OCI-LY1 (cell line): ENCODE data around the gene P2RY8.

ENCODE experiments used
- H2AFZ ChIP-seq: fragments of 200-600 bp; sonication (generic), shearing (Covaris generic); 2 replicates; pipeline ENCODE4 v1.6.0; 2014; ENCODE audit warnings: antibody characterized with exemption, mild to moderate bottlenecking, low read length
- H3F3A ChIP-seq: fragments of 200-600 bp; sonication (generic), shearing (Covaris generic); 2 replicates; pipeline ENCODE4 v1.6.0; 2014; ENCODE audit warnings: mild to moderate bottlenecking, antibody characterized with exemption, low read length, moderate library complexity; ENCODE audit not compliant: insufficient read depth
- H3K27ac ChIP-seq: fragments of 200-600 bp; sonication (generic); 2 replicates; pipeline ENCODE4 v1.5.1; 2014; ENCODE audit warnings: low read length, mixed run types, mild to moderate bottlenecking, low read depth; ENCODE audit not compliant: poor library complexity, severe bottlenecking
- H3K27me3 ChIP-seq: fragments of 200-600 bp; sonication (generic); 2 replicates; pipeline ENCODE4 v1.6.0; 2014; ENCODE audit warnings: antibody characterized with exemption, mild to moderate bottlenecking, low read length, moderate library complexity; ENCODE audit not compliant: insufficient read depth
- H3K36me3 ChIP-seq: fragments of 200-600 bp; sonication (generic); 2 replicates; pipeline ENCODE4 v1.6.1; 2014; ENCODE audit warnings: mild to moderate bottlenecking, antibody characterized with exemption, low read length, moderate library complexity, mixed read lengths; ENCODE audit not compliant: insufficient read depth
- H3K4me1 ChIP-seq: fragments of 200-600 bp; sonication (generic); 2 replicates; pipeline ENCODE4 v1.5.1; 2014; ENCODE audit warnings: mild to moderate bottlenecking, low read length, moderate library complexity; ENCODE audit not compliant: insufficient read depth, severe bottlenecking
- H3K4me2 ChIP-seq: fragments of 200-600 bp; sonication (generic), shearing (Covaris generic); 2 replicates; pipeline ENCODE4 v1.6.1; 2014; ENCODE audit warnings: low read length
- H3K4me3 ChIP-seq: fragments of 200-600 bp; sonication (generic); 2 replicates; pipeline ENCODE4 v1.5.1; 2014; ENCODE audit warnings: low read length, low read depth, mild to moderate bottlenecking, mixed read lengths; ENCODE audit not compliant: poor library complexity, severe bottlenecking
- H3K79me2 ChIP-seq: fragments of 200-600 bp; shearing (Covaris generic); 2 replicates; pipeline ENCODE4 v1.6.1; 2016; ENCODE audit warnings: mixed run types, low read length, mixed read lengths; ENCODE audit not compliant: insufficient read depth
- H3K9ac ChIP-seq: fragments of 200-600 bp; sonication (generic), shearing (Covaris generic); 2 replicates; pipeline ENCODE4 v1.6.1; 2014; ENCODE audit warnings: mild to moderate bottlenecking, low read length, mixed read lengths
- H3K9me2 ChIP-seq: fragments of 200-600 bp; sonication (generic), shearing (Covaris generic); 2 replicates; pipeline ENCODE4 v1.6.1; 2014; ENCODE audit warnings: low read depth, mild to moderate bottlenecking, low read length, mixed read lengths
- H3K9me3 ChIP-seq: fragments of 200-600 bp; shearing (Covaris generic); 2 replicates; pipeline ENCODE4 v1.6.1; 2014; ENCODE audit warnings: low read length, mixed read lengths
- H4K20me1 ChIP-seq: fragments of 200-600 bp; sonication (generic), shearing (Covaris generic); 2 replicates; pipeline ENCODE4 v1.6.0; 2016; ENCODE audit warnings: mild to moderate bottlenecking, low read length; ENCODE audit not compliant: insufficient read depth
- EZH2 ChIP-seq: fragments of 200-600 bp; sonication (generic), shearing (Covaris generic); IDR thresholded peaks from 2 replicates; pipeline ENCODE4 v1.8.0; 2017; ENCODE audit warnings: borderline replicate concordance, mixed run types, mild to moderate bottlenecking, antibody characterized with exemption, low read length, moderate library complexity, mixed read lengths
- TF ChIP-seq, protein P1 (sequence below): fragments of 200-600 bp; sonication (generic), shearing (Covaris generic); IDR thresholded peaks from 2 replicates; pipeline ENCODE4 v1.5.1; 2017; ENCODE audit warnings: mild to moderate bottlenecking, antibody characterized with exemption, low read length, moderate library complexity, mixed read lengths

Gene P2RY8

DNA sequence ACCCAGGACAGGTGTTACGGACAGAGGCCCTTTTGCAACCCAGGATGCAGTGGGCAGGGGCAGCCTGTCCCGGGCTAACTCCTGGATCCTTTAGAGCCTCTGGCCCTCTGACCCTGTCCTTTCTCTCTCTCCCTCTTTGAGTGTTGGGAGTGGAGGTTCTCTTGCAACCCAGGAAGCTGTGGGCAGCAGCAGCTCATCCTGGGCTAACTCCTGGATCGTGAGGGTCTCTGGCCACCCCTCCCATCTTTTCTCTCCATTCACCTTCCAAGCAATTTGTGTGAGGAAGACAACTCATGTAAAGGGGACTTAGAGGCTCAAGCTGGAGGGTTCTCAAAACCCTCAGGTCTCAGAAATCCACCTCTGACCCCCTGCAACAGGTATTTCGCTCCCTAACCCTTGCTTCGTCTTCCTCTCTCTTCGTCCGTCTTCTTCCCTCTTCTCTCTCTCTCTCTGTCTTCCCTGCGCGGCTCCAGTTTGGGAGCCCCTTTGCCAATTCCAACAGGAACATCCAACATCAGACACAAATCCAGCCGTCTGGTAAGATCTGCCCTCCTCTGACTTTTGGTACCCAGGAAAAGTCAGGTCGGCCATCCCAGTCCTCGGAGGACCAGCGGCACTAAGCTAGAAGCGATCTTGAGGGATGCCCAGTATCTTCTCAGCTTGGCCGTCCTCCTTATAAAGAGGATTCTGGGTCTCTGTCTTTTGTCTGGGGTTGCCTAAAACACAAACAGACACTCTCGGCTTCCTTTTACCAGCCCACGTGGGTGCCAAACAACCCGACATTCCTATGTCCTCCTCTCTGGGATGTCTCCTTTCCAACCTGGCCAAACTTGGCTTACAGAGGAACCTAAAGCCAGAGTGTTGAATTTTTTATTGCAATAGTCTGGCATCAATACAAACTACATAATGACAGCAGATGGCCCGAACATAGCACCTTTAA is 92.2 kb downstream of the P2RY8 start:
- no peaks in the 10 kb centered on the region for H3F3A ChIP-seq
- no peaks in the 10 kb centered on the region for H4K20me1 ChIP-seq
- H3K4me2 ChIP-seq: no peak overlapping the region
- H3K9me2 ChIP-seq: no peaks in the 10 kb centered on the region
- no peaks in the 10 kb centered on the region for H3K4me1 ChIP-seq
- H3K79me2 ChIP-seq: peaks cover 18% of the 10 kb centered on the region
- no peak overlapping the region for H3K27ac ChIP-seq
- no peak overlapping the region for H2AFZ ChIP-seq
- TF ChIP-seq, protein P1, sequence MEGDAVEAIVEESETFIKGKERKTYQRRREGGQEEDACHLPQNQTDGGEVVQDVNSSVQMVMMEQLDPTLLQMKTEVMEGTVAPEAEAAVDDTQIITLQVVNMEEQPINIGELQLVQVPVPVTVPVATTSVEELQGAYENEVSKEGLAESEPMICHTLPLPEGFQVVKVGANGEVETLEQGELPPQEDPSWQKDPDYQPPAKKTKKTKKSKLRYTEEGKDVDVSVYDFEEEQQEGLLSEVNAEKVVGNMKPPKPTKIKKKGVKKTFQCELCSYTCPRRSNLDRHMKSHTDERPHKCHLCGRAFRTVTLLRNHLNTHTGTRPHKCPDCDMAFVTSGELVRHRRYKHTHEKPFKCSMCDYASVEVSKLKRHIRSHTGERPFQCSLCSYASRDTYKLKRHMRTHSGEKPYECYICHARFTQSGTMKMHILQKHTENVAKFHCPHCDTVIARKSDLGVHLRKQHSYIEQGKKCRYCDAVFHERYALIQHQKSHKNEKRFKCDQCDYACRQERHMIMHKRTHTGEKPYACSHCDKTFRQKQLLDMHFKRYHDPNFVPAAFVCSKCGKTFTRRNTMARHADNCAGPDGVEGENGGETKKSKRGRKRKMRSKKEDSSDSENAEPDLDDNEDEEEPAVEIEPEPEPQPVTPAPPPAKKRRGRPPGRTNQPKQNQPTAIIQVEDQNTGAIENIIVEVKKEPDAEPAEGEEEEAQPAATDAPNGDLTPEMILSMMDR: no peak
- TF ChIP-seq EZH2: no peak
- H3K36me3 ChIP-seq: peaks cover 83% of the 10 kb centered on the region
- H3K4me3 ChIP-seq: no peak overlapping the region
- no peaks in the 10 kb centered on the region for H3K27me3 ChIP-seq
- H3K9me3 ChIP-seq: no peaks in the 10 kb centered on the region; the same call in 1 of the 2 replicates
- no peak overlapping the region for H3K9ac ChIP-seq

DNA sequence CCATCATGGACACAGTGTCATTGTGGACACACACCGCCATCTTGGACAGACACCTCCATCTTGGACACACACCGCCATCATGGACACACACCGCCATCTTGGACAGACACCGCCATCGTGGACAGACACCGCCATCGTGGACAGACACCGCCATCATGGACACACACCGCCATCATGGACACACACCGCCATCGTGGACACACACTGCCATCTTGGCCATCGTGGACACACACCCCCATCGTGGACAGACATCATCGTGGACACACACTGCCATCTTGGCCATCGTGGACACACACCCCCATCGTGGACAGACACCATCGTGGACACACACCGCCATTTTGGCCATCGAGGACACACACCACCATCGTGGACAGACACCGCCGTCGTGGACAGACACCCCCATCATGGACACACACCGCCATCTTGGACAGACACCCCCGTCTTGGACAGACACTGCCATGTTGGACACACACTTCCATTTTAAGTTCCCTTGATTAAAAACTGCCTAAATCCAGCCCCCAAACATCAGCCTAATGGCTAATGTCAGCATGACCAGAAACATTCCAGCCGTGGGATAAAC is 93.4 kb downstream of the P2RY8 start:
- no peak for TF ChIP-seq EZH2
- TF ChIP-seq, protein P1: no peak
- Histone ChIP-seq H3K9me2 (no peaks in the 10 kb centered on the region), H3K4me2 (no peak overlapping the region), H4K20me1 (no peaks in the 10 kb centered on the region), H3K9ac (no peak overlapping the region), H3K4me1 (no peaks in the 10 kb centered on the region), H3F3A (no peaks in the 10 kb centered on the region), H3K27ac (no peak overlapping the region), H3K4me3 (no peak overlapping the region), H2AFZ (no peak overlapping the region), H3K9me3 (no peaks in the 10 kb centered on the region; the same call in 1 of the 2 replicates), H3K27me3 (no peaks in the 10 kb centered on the region), H3K36me3 (peaks cover 83% of the 10 kb centered on the region), H3K79me2 (peaks cover 10% of the 10 kb centered on the region; the same call in 1 of the 2 replicates)

DNA sequence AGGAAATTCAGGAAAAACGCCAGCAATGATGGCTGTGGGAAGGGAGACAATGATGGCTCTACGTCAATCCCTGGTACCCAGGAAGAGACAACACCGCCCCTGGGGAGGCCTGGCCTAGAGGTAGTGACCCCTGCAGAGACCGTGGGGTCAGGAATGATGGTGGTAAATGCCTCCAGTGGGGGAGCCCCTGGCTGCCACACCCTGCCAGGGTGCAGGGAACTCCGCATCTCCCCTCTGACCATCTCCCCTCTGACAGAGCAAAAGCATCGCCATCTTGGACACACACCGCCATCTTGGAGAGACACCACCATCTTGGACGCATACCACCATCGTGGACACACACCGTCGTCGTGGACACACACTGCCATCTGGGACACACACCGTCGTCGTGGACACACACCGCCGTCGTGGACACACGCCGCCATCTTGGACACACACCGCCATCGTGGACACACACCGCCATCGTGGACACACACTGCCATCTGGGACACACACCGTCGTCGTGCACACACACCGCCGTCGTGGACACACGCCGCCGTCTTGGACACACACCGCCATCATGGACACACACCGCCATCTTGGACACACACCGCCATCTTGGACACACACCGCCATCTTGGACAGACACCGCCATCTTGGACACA is 94.1 kb downstream of the P2RY8 start:
- peaks cover 10% of the 10 kb centered on the region; the same call in 1 of the 2 replicates for H3K79me2 ChIP-seq
- H3K4me1 ChIP-seq: no peaks in the 10 kb centered on the region
- no peak overlapping the region for H2AFZ ChIP-seq

More for the DNA sequence above, 94.1 kb downstream of the P2RY8 start:
- no peaks in the 10 kb centered on the region for H3K9me2 ChIP-seq
- H3K9ac ChIP-seq: no peak overlapping the region
- no peaks in the 10 kb centered on the region for H3K27me3 ChIP-seq
- TF ChIP-seq, protein P1: no peak
- no peak for TF ChIP-seq EZH2
- H4K20me1 ChIP-seq: no peaks in the 10 kb centered on the region
- H3K4me2 ChIP-seq: no peak overlapping the region
- no peaks in the 10 kb centered on the region; the same call in 1 of the 2 replicates for H3K9me3 ChIP-seq
- H3F3A ChIP-seq: no peaks in the 10 kb centered on the region
- H3K27ac ChIP-seq: no peak overlapping the region
- H3K4me3 ChIP-seq: no peak overlapping the region
- peaks cover 83% of the 10 kb centered on the region for H3K36me3 ChIP-seq
